GM19463 (cell line): ENCODE measurements around the gene SMARCAL1.

Experiments
- ATAC-seq: cut with Tn5 transposase; IDR thresholded peaks from one replicate; pipeline ENCODE4 v1.9.1; 2021; ENCODE audit warnings: mild to moderate bottlenecking, moderate library complexity; ENCODE audit not compliant: unreplicated experiment

SMARCAL1 gene

DNA sequence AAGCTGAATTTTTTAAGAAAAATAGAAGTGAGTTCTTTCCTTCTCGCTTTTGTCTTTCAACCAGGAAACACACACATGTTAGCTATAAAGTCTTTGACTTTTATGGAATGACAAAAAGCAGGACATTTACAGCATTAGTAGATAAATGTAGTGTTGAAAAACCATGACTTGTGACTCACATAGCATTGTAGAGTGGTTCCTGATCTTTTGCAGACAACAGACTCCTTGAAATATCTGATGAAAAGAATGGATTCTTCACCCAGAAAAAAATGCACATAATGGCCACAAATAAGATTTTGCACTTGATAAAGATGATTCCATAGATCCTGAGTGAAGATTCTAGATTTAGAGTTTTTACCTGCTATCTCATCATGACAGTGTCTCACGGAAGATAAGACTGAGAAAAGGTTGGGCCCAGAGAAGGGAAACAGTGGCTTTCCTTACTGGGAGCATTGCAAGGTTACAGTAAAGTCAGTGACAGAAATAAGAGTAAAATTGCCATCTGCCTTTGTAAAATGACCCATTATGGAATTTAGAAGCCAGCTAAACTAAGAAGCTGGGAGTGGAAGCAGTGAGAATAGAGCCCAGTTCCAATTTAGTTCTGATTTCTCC is 14.0 kb downstream of the SMARCAL1 start:
- no peak for ATAC-seq

DNA sequence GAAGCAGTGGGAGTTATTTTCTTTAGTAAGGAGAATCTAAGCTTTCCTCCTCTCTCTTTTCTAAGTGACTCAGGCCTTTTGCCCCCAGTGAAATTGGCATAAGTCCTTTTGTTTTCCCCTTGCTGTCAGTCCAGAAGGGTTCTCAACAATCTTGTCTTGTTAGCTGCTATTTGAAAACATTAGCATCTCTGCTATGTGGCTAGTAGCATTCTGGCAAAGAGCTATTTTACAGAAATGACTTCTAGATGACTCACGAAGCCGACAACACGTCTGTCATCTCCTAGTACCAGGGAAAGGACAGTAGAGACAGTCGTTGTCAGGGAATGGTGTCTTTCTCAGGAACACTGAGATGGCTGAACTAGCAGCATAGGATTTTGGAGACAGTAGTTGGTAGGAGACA is 14.7 kb downstream of the SMARCAL1 start:
- no peak for ATAC-seq

- ATAC-seq: no peak
These were observed 16.5 kb downstream of the SMARCAL1 start for GRCh38 chr2:216428618-216429350.

GRCh38 chr2:216429428-216429827 is 17.1 kb downstream of the SMARCAL1 start:
- no peak for ATAC-seq

DNA sequence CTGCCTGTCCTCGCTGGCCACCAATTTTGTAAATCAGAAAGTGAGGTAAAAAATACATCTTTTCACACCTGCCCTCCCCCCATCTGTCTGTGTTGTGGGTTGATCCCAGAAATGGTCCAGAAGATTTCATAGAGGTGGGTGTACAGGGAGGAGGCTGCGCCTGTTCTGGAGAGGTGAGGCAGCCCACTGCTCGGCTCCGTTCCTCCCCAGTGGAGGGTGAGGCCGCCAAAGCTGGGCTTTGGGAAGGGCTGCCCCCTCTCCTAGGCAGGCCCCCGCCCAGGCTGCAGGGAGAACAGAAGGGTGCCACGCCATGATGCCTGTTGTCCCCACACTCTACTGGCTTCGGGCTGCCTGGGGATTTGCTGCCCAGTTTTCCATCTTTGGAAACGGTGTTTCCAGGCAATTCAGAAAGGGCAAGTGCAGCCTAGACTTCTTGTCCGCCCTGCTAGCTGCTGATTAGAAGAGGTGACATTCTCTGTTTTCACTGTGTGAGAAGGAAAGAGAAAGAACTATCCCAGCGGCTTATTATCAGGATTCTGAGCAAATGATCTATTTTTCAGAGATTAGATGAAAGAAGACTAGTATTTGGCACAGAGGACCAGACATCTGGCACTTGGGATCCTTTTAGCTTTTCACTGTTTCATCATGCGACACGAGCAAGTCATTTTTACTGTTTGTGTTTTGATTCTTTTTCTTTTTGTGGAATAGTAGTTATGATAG is 18.7 kb downstream of the SMARCAL1 start:
- no peak for ATAC-seq

DNA sequence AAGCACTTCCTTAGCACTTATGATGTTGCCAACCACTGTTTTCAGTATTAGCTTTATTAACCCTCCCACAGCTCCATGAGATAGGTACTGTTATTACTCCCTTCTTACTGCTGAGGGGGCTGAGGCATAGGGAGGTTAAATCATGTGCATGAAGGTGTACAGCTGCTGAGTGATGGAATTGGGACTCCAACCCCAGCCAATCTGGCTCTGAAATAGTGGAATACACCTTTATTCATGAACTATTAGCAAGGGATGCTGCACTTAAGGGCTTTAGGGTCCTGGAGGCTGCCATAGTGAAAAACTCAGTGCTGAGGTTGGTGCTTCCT is 19.2 kb downstream of the SMARCAL1 start:
- ATAC-seq: no peak

DNA sequence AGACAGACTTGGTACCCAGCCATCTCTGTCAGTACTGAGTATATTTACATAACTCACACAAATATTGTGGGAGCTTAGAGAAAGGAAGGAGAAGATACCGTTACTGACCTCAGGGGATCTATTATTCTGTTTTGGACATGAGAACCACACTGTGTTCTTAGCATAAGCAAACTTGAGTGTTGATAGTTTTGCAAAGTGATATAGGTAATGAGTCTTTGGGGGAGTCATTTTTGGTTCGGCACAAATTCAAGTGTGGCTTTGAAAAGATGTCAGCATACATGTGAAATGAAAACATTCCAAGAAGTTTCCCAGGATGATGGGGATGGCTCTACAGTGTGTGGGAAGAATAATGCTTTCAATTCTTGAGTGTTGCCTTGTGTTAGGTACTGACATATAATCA is 24.1 kb downstream of the SMARCAL1 start:
- ATAC-seq: no peak

GRCh38 chr2:216441308-216442010 is 29.2 kb downstream of the SMARCAL1 start:
- no peak for ATAC-seq

DNA sequence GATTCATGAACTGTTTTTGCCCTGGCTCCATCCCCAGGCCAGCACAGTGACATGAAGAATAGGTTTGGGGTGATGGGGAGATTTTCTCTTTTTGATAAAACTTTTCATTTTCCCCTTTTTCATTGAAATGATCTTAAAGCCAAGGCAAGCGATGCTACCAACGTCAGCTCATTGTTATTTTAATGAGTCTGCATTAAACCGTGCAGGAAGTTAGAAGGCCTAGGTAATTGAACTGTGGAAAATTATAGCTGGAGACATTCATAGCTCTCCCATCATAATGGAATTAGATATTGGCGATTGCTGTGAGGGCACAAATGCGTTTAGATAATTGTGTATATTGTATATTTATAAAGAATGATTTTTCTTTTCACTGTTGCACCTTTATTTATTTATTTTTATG is 33.2 kb downstream of the SMARCAL1 start:
- no peak for ATAC-seq

GRCh38 chr2:216446343-216446742 is 34.1 kb downstream of the SMARCAL1 start:
- no peak for ATAC-seq

GRCh38 chr2:216447293-216447692 is 35.0 kb downstream of the SMARCAL1 start:
- ATAC-seq: no peak

DNA sequence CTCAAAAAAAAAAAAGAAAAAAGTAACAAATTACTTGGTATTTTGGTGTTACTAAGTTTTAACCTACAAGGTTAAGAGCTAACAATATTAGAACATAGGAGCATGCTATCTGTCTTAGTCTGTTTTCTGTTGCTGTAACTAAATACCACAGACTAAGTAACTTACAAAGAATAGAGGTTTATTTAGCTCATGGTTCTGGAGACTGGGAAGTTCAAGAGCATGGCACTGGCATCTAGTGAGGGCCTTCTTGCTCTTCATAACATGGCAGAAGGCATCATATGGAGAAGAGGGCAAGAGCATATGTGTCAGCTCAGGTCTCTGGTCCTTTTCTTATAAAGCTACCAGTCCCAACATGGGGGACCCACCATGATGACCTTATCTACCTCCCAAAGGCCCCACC is 36.5 kb downstream of the SMARCAL1 start:
- ATAC-seq: no peak

DNA sequence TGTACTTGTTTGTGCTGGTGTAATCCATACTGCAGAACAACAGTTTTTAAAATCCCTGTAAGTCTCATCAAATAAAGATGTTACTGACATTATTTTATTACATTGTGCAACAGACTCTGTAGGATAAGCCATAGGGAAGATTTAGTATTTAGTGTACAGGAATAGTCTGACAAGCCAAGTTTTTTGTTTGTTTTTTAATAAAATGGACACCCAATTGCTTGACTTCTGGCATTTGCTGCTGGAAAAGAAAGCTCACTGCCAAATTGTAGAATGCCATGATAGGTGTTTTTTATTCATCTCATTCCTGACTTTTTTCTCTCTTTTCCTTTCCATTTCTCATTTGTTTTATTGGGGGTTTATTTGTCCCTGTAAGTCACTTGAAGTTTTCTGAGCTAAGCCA is 38.1 kb downstream of the SMARCAL1 start:
- ATAC-seq: no peak

DNA sequence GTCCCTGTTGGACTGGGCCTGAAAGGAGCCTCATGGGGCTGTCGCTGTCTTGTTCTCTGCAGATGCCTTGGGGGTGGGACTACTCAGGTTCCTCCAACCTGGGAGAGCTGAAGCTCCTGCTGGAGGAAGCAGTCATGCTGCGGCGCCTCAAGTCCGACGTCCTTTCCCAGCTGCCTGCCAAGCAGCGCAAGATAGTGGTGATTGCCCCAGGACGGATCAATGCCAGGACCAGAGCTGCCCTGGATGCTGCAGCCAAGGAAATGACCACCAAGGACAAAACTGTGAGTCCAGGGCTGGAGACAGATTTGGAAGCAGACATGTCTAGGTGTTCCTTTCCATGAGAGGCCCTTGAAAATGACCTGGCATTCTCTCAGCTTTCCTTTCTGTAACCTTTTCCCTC is 38.5 kb downstream of the SMARCAL1 start:
- ATAC-seq: no peak

GRCh38 chr2:216453955-216454614 is 41.8 kb downstream of the SMARCAL1 start:
- no peak for ATAC-seq

DNA sequence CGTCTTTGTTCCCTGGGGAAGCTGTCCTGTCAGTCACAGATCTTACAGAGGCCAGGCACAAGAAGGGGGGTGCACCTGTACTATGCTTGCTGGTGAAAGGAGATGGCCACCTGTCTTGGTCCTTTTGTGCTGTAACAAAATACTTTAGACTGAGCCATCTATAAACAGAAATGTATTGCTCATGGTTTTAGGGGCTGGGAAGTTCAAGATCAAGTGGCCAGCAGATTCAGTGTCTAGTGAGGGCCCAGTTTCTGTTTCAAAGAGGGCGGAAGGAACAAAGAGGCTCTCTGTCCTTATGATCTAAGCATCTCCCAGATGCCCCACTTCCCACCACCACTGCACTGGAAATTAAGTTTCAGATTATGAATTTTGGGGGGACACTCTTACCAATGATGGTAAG is 50.9 kb downstream of the SMARCAL1 start:
- no peak for ATAC-seq

DNA sequence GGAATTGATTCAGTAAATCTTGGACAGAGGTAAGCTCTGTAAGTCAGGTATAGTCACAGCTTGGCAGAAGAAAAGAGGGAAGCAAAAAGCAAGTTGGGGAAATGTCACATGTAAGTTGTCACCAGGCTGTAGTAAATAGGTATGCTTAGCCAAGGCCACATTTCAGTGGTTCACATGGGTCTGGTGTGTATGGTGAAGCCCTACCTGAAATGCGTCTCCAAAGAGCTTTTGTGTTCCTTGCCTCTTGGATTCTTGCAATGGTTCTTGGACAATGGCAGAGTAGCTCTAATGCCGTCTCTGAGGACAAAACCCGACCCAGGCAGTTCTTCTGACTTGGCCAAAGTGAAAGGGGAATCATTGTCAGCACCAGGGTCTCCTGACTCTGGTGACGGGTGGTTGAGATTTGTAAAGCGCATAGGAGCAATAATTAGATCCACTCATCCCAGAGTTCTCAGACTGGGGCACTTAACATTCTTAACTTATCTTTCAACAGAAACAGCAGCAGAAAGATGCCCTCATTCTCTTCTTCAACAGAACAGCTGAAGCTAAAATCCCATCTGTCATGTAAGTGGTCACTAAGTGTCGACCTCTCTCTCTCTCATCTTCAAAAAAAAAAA is 51.9 kb downstream of the SMARCAL1 start:
- no peak for ATAC-seq

DNA sequence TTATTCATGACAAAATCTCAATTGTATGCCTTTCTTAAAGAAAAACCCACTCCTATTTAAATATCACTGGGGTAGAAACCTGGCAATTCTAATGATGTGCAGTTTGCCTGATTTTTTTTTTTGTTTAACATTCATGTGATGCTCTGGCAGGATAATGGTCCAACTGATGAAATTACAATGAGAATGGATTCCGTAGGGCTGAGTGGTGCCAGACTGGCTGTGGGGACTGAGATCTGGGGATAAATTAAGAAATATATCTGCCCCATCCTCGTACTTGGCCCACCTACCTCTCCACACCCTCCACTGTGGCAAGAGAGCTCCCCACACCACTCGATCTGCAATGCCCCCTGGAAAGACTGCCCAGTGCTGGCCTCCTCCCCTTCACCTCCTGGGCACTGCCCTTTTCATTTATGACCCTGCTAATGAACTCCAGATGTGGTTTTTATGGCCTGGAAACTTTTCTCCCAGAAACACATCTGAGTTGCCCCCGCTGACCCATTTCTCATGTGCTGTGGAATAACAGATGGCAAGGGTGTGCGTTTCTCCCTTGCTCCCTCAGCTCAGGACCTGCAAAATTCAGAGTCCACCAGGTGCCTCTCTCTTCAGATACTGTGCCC is 53.4 kb downstream of the SMARCAL1 start:
- no peak for ATAC-seq

DNA sequence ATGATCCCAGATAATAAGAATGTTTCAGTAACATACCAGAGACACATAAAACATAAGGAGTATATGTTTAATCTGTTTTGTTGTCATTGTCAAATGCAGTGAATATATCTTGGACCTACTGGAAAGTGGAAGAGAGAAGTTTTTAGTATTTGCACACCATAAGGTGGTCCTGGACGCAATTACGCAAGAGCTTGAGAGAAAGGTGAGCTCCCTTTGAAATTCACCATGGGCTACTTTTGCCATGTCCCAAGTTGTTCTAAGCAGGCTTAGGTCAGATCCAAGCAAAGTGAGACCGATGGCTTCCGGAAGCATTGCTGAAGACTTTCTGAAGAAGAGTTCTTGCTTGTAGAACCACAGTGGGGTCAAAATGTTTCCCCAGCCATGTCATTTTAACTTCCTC is 55.6 kb downstream of the SMARCAL1 start:
- no peak for ATAC-seq

GRCh38 chr2:216469661-216470060 is 57.4 kb downstream of the SMARCAL1 start:
- no peak for ATAC-seq
